ENCODE results near the gene ALG14.

ALG14 gene

GRCh38 chr1:94983171-94983739 is 89.5 kb downstream of the ALG14 start:
- DNase-seq (ENCODE audit: low read depth in 2 of 3, low spot score in 2 of 3): no peak

- no peak for DNase-seq (ENCODE audit: low read depth in 2 of 3, low spot score in 2 of 3)
These were observed 90.4 kb downstream of the ALG14 start for GRCh38 chr1:94982398-94982797.

- no peak for DNase-seq (ENCODE audit: low read depth in 2 of 3, low spot score in 2 of 3)
These were observed 91.2 kb downstream of the ALG14 start for GRCh38 chr1:94981575-94981973.

GRCh38 chr1:94980582-94981574 is 91.9 kb downstream of the ALG14 start:
- no peak for DNase-seq (ENCODE audit: low read depth in 2 of 3, low spot score in 2 of 3)

- no peak for DNase-seq (ENCODE audit: low read depth in 2 of 3, low spot score in 2 of 3)
These were observed 92.8 kb downstream of the ALG14 start for GRCh38 chr1:94979656-94980581.

GRCh38 chr1:94979131-94979530 is 93.6 kb downstream of the ALG14 start:
- no peak for DNase-seq (ENCODE audit: low read depth in 2 of 3, low spot score in 2 of 3)

- DNase-seq (ENCODE audit: low read depth in 2 of 3, low spot score in 2 of 3): no peak
These were observed 94.3 kb downstream of the ALG14 start for GRCh38 chr1:94978401-94978800.

- no peak for DNase-seq (ENCODE audit: low read depth in 2 of 3, low spot score in 2 of 3)
These were observed 95.7 kb downstream of the ALG14 start for GRCh38 chr1:94976971-94977548.

GRCh38 chr1:94974824-94975223 is 97.9 kb downstream of the ALG14 start:
- DNase-seq (ENCODE audit: low read depth in 2 of 3, low spot score in 2 of 3): no peak

GRCh38 chr1:94974241-94974640 is 98.5 kb downstream of the ALG14 start:
- DNase-seq (ENCODE audit: low read depth in 2 of 3, low spot score in 2 of 3): no peak

GRCh38 chr1:94973309-94973922 is 99.3 kb downstream of the ALG14 start:
- no peak for DNase-seq (ENCODE audit: low read depth in 2 of 3, low spot score in 2 of 3)

GRCh38 chr1:94971491-94971924 is 101.2 kb downstream of the ALG14 start:
- DNase-seq (ENCODE audit: low read depth in 2 of 3, low spot score in 2 of 3): no peak

- no peak for DNase-seq (ENCODE audit: low read depth in 2 of 3, low spot score in 2 of 3)
These were observed 102.0 kb downstream of the ALG14 start for GRCh38 chr1:94970783-94971182.

- no peak for DNase-seq (ENCODE audit: low read depth in 2 of 3, low spot score in 2 of 3)
These were observed 103.6 kb downstream of the ALG14 start for GRCh38 chr1:94969137-94969536.

GRCh38 chr1:94966033-94966432 is 106.7 kb downstream of the ALG14 start:
- DNase-seq (ENCODE audit: low read depth in 2 of 3, low spot score in 2 of 3): no peak

GRCh38 chr1:94963864-94964263 is 108.9 kb downstream of the ALG14 start:
- no peak for DNase-seq (ENCODE audit: low read depth in 2 of 3, low spot score in 2 of 3)

- no peak for DNase-seq (ENCODE audit: low read depth in 2 of 3, low spot score in 2 of 3)
These were observed 110.1 kb downstream of the ALG14 start for GRCh38 chr1:94962409-94963265.

GRCh38 chr1:94961988-94962387 is 110.8 kb downstream of the ALG14 start:
- no peak for DNase-seq (ENCODE audit: low read depth in 2 of 3, low spot score in 2 of 3)

GRCh38 chr1:94961582-94961981 is 111.2 kb downstream of the ALG14 start:
- no peak for DNase-seq (ENCODE audit: low read depth in 2 of 3, low spot score in 2 of 3)

GRCh38 chr1:94958081-94958480 is 114.7 kb downstream of the ALG14 start:
- DNase-seq (ENCODE audit: low read depth in 2 of 3, low spot score in 2 of 3): no peak

Data from activated CD8-positive, alpha-beta memory T cell treated with anti-CD3 and anti-CD28 coated beads for 48 hours (primary cell).